NCI-H1930 (cell line): ENCODE results near the gene HSD17B10.
A peak's percentile ranks its signal among the peaks of the same experiment; 100 is the strongest.
"Not testable (repeated sequence)": the region's sequence is repeated elsewhere in the genome, so short reads cannot be mapped to it uniquely, and the experiment has no call there.

Source experiments
- DNase-seq, 2 experiments: peaks; one replicate each; lab custom pipeline; 2025; lab: John Stamatoyannopoulos, UW

Gene HSD17B10

GRCh38 chrX:53433651-53434639 lies at the start of gene HSD17B10:
Gene HSD17B10, minus strand, starts transcription at chrX:53434370. Its CDS starts 25 bp downstream, at chrX:53434345.
- DNase-seq, result peak; percentile 60 to 82

- DNase-seq, result no peak
Measured at GRCh38 chrX:53483416-53483815, 49.2 kb upstream of the HSD17B10 start.

- DNase-seq, result peak; percentile 23 to 45
Measured at GRCh38 chrX:53481816-53482465, 47.8 kb upstream of the HSD17B10 start.

GRCh38 chrX:53481093-53481492 lies 46.9 kb upstream of the HSD17B10 start:
- DNase-seq, result no peak

- DNase-seq, result no peak
Measured at GRCh38 chrX:53479301-53479700, 45.1 kb upstream of the HSD17B10 start.

- no peak for DNase-seq
Measured at GRCh38 chrX:53476371-53476770, 42.2 kb upstream of the HSD17B10 start.

- no peak for DNase-seq
Measured at GRCh38 chrX:53474707-53475106, 40.5 kb upstream of the HSD17B10 start.

- DNase-seq, result no peak
Measured at GRCh38 chrX:53471346-53471745, 37.2 kb upstream of the HSD17B10 start.

GRCh38 chrX:53468659-53469058 lies 34.5 kb upstream of the HSD17B10 start:
- DNase-seq, result not testable (repeated sequence)

GRCh38 chrX:53458082-53458481 lies 23.9 kb upstream of the HSD17B10 start:
- no peak for DNase-seq

GRCh38 chrX:53456254-53456653 lies 22.1 kb upstream of the HSD17B10 start:
- DNase-seq, result no peak

GRCh38 chrX:53452812-53453211 lies 18.6 kb upstream of the HSD17B10 start:
- no peak for DNase-seq

- DNase-seq, result no peak
Measured at GRCh38 chrX:53449632-53450031, 15.5 kb upstream of the HSD17B10 start.

GRCh38 chrX:53447441-53447840 lies 13.3 kb upstream of the HSD17B10 start:
- DNase-seq, result no peak

- peak in 1 of 2 experiments; percentile 20 for DNase-seq
Measured at GRCh38 chrX:53445977-53446376, 11.8 kb upstream of the HSD17B10 start.

GRCh38 chrX:53442322-53442631 lies 8.1 kb upstream of the HSD17B10 start:
- no peak for DNase-seq

GRCh38 chrX:53441531-53442321 lies 7.6 kb upstream of the HSD17B10 start:
- DNase-seq, result peak; percentile 68 to 79

- no peak for DNase-seq
Measured at GRCh38 chrX:53440621-53441517, 6.7 kb upstream of the HSD17B10 start.

- DNase-seq, result no peak
Measured at GRCh38 chrX:53440101-53440500, 5.9 kb upstream of the HSD17B10 start.

GRCh38 chrX:53438832-53439230 lies 4.7 kb upstream of the HSD17B10 start:
- DNase-seq, result no peak

GRCh38 chrX:53438174-53438831 lies 4.1 kb upstream of the HSD17B10 start:
- DNase-seq, result no peak
